ENCODE results near the gene LOXHD1. TPM values are rescaled to one million over a fixed set of nuclear protein-coding genes. Genes with fewer than 3 reads are reported as not detected.

LOXHD1 gene
- total and polyA plus RNA-seq, 2 experiments from 2014 or later: 0.21 TPM; not detected in 1

- Histone ChIP-seq H3K27ac (no peak overlapping the region), H3K36me3 (no peaks in the 10 kb centered on the region), H3K4me1 (ENCODE audit: low read depth) (peaks cover 6% of the 10 kb centered on the region), H3K9me3 (ENCODE audit: low read depth) (no peaks in the 10 kb centered on the region), H3K4me3 (no peak overlapping the region), H3K27me3 (no peaks in the 10 kb centered on the region)
- TF ChIP-seq CTCF (IDR thresholded peaks at IDR 0.05; ENCODE audit: low read depth, low read length): no peak
- peak in 1 of 2 donors; percentile 23 for DNase-seq (ENCODE audit: low read depth in 1 of 2, low spot score in 1 of 2)
These were observed 32.0 kb upstream of the LOXHD1 start for GRCh38 chr18:46688853-46689525.

- Histone ChIP-seq H3K36me3 (no peaks in the 10 kb centered on the region), H3K27ac (no peak overlapping the region), H3K9me3 (ENCODE audit: low read depth) (no peaks in the 10 kb centered on the region), H3K27me3 (no peaks in the 10 kb centered on the region), H3K4me1 (ENCODE audit: low read depth) (peaks cover 3% of the 10 kb centered on the region), H3K4me3 (no peak overlapping the region)
- no peak for TF ChIP-seq CTCF (IDR thresholded peaks at IDR 0.05; ENCODE audit: low read depth, low read length)
- DNase-seq (ENCODE audit: low read depth in 1 of 2, low spot score in 1 of 2): no peak
These were observed 29.2 kb upstream of the LOXHD1 start for GRCh38 chr18:46686186-46686585.

GRCh38 chr18:46683252-46683651 is 26.2 kb upstream of the LOXHD1 start:
- Histone ChIP-seq H3K4me1 (ENCODE audit: low read depth) (peaks cover 7% of the 10 kb centered on the region), H3K27ac (no peak overlapping the region), H3K9me3 (ENCODE audit: low read depth) (no peaks in the 10 kb centered on the region), H3K36me3 (no peaks in the 10 kb centered on the region), H3K4me3 (no peak overlapping the region), H3K27me3 (no peaks in the 10 kb centered on the region)
- no peak for DNase-seq (ENCODE audit: low read depth in 1 of 2, low spot score in 1 of 2)
- TF ChIP-seq CTCF (IDR thresholded peaks at IDR 0.05; ENCODE audit: low read depth, low read length): no peak

GRCh38 chr18:46680784-46681695 is 24.0 kb upstream of the LOXHD1 start:
- H3K27ac ChIP-seq: no peak overlapping the region
- no peaks in the 10 kb centered on the region for H3K36me3 ChIP-seq
- no peak for DNase-seq (ENCODE audit: low read depth in 1 of 2, low spot score in 1 of 2)
- no peaks in the 10 kb centered on the region for H3K9me3 ChIP-seq (ENCODE audit: low read depth)
- H3K4me3 ChIP-seq: no peak overlapping the region
- no peaks in the 10 kb centered on the region for H3K27me3 ChIP-seq
- TF ChIP-seq CTCF (IDR thresholded peaks at IDR 0.05; ENCODE audit: low read depth, low read length): no peak
- peaks cover 7% of the 10 kb centered on the region for H3K4me1 ChIP-seq (ENCODE audit: low read depth)

GRCh38 chr18:46679846-46680598 is 23.0 kb upstream of the LOXHD1 start:
- H3K9me3 ChIP-seq (ENCODE audit: low read depth): no peaks in the 10 kb centered on the region
- no peak for TF ChIP-seq CTCF (IDR thresholded peaks at IDR 0.05; ENCODE audit: low read depth, low read length)
- no peak overlapping the region for H3K27ac ChIP-seq
- no peaks in the 10 kb centered on the region for H3K36me3 ChIP-seq
- DNase-seq (ENCODE audit: low read depth in 1 of 2, low spot score in 1 of 2): no peak
- no peaks in the 10 kb centered on the region for H3K27me3 ChIP-seq
- H3K4me3 ChIP-seq: no peak overlapping the region
- H3K4me1 ChIP-seq (ENCODE audit: low read depth): peaks cover 7% of the 10 kb centered on the region
